GM12801 (cell line): ENCODE measurements around the gene DSCAML1.

Source experiments
- TF ChIP-seq, protein P1 (sequence below): IDR thresholded peaks from one replicate; pipeline ENCODE4 v1.5.1; 2011; ENCODE audit warnings: control low read depth; ENCODE audit not compliant: insufficient read length; ENCODE audit errors: extremely low read depth

DSCAML1 gene

DNA sequence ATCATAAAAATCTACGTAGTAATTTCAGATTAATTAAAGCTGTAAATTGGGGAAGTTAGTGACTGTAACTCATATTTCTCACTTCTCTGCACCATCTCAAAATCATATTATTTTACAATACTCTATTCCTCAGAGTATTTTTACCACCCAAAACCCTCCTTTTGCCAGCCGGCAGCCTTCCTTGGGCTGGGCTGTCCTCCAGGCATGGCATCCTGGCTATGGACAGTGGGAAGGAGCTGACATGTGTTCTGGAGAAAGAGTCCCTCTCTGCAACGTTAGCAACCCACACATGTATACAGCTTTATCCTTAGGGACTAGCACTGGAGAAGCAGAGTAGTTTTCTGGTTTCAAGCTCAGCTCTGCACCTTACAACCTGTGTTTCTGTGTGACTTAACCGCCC is 86.8 kb downstream of the DSCAML1 start:
- TF ChIP-seq, protein P1, sequence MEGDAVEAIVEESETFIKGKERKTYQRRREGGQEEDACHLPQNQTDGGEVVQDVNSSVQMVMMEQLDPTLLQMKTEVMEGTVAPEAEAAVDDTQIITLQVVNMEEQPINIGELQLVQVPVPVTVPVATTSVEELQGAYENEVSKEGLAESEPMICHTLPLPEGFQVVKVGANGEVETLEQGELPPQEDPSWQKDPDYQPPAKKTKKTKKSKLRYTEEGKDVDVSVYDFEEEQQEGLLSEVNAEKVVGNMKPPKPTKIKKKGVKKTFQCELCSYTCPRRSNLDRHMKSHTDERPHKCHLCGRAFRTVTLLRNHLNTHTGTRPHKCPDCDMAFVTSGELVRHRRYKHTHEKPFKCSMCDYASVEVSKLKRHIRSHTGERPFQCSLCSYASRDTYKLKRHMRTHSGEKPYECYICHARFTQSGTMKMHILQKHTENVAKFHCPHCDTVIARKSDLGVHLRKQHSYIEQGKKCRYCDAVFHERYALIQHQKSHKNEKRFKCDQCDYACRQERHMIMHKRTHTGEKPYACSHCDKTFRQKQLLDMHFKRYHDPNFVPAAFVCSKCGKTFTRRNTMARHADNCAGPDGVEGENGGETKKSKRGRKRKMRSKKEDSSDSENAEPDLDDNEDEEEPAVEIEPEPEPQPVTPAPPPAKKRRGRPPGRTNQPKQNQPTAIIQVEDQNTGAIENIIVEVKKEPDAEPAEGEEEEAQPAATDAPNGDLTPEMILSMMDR, result no peak

DNA sequence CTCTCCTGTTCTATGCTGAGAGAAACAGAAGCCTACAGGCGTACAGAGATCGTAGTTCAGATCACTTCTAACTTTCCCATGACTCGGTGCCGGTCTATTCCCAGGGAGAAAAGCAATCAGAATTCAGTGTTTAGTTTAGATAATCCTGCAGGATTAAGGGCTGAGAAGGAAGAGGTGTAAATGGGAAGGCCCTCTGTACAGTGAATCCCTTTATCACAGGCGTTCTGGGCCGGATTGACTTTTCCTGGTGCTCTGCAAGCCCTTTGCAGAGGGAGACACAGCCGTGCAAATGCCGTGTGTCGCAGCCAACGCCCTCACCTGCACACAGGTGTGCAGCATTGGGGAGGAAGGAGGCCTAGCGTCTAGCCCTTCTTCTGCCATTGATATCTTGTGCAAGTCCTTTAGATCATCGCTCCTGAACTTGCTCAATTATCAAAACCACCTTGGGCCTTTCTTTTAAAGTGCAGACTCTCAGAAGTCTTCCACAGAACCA is 90.6 kb downstream of the DSCAML1 start:
- TF ChIP-seq, protein P1, result no peak

DNA sequence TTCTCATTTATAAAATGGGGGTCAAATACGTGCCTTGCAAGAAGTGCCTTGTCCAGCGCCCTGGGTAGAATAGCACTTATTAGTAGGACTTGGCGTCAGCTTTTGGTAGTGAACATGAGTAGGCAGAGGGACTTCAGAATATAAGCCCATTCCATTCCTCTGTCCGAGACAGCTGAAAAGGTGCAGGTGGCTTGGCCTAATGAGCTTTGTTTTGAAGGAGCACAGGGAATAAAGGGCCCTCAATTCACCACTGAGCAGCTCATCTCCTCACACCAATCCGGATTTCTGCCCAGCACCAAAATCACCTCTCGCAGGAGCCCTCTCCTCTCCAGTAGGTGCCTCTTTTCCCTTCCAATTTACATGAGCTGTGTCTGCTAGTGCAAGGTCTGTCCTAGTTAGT is 91.2 kb downstream of the DSCAML1 start:
- TF ChIP-seq, protein P1, result no peak

DNA sequence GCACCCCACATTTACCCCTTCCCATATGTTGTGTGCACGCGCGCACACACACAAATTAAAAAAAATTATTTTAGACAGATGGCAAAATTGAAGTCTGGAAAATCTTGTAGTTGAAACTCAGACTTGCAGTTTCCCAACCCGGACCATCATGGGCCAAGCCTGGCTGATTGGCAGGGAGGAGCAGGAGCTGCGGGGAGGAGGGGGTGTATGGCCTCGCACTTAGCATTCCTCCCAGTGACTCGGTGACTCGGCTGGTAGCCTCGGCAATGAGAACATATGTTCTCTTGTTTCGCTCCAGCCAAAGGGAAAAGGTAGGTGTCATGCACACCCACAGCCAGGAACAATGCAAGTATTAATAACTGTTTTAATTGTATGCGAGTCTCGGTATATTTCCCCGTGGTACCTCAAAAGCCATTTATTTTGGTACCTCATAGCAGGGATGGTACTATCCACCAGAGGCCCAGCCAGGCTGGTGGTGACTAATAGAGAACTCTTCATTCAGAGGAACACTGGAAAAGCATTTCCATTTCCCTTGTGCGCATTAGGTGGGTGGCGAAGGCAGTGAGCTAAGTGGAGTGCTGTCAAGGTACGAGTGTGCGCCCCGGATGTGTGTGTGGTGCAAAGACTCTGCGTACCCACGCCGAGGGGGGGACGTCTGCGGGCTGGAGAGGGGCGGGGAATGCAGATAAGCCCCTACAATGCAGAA is 92.5 kb downstream of the DSCAML1 start:
- TF ChIP-seq, protein P1, result no peak

DNA sequence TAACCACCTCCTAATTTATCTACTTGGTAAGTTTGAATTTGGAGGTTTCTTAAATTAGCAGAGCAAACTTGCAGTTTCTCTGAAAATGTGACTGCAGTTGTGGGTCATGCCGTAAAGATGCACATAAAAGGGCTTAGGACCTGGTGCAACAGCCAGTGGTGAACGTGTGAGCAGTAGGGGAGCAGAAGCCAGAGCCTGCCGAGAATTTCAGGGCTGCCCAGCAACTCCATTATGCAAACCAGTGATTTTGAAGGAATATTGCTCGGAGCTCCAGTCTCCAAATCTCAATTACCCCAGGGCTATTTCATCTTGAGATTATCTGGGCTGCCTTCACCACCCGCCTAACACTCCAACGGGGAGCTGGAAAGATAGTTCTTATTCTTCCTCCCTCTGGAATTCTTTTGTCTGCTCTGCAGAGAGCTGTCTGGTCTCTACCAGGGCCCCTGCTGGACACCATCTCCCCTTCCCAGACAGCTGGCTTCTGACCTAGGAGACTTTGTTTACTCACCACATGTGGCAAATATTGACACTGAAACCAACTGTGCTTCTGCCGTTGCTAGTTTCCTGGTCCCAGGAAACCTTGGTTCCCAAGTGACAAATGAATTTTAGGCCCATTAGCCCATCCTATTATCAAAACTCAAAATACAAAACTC is 93.9 kb downstream of the DSCAML1 start:
- TF ChIP-seq, protein P1, result no peak

DNA sequence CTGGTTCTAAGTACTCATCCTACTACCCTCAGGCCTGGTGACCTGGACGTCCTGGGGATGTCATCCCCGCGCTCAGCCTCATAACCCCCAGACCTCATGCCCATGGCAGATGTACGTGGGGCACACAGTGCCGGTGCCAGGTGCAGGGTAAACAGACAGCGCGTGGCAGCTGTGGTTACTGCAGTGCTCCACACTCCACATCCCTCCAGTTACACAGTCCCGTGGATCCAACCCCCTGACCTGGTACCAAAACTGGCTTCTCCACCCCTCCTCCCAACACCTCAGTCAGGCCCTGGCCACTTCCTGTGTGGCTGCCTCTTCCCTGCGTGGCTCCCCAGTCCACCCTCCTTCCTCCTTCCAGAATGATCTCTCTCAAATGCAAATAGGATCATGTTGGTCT is 95.2 kb downstream of the DSCAML1 start:
- TF ChIP-seq, protein P1, result no peak

DNA sequence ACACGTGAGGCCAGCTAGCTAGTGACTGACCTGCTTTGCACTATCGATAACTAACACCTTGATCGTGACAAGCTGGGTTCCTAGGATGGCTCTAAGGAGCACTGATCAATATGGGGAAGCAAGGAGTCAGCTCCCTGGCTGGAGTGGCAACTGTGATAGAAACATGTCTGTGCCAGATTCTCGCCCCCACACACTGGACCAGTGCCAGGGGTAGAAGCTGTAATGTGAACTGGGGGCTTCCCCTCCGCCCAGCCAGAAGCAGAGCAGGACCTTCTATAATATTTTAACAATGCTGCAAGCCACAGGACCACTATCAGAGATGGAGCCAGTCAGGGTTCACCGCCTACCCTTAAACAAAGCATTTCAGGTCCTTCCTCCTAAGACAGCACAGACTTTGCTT is 96.5 kb downstream of the DSCAML1 start:
- TF ChIP-seq, protein P1, result no peak
